Measurements from ENCODE around the gene CNBD2. TPM values are rescaled to one million over a fixed set of nuclear protein-coding genes. Genes with fewer than 3 reads are reported as not detected.
"Not testable (repeated sequence)": the region's sequence is repeated elsewhere in the genome, so short reads cannot be mapped to it uniquely, and the experiment has no call there.

Gene CNBD2
- total RNA-seq, 2 donors from 2014 or later = 8.0 to 23.4 TPM

DNA sequence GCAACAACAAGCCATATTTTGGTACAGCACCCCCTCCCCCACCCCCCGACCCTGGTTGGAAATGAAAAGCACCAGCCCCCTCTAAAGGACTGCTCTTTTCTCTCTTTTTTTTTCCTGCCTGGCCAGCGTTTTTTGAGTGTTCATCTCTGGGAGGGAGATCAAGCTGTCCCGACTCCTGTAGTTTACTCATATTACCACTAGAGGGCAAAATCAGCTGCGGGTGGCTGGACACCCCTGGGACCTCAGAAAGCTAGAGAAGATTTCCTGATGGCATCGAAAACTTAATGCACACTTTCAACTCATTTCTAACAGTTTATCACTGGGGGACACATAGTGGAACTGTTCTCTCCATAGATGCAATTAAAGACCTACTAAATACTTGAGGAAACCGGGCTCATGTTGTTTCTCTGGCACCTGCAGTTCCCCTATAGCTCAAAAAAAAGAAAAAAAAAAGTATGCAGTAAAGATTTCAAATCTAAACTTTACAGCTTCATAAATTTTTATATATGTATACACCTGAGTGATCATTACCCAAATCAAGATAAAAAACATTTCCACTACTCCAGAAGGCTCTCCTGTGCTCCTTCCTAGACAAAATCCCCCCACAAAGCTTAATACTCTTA is 24.4 kb downstream of the CNBD2 start:
- H3K27me3 ChIP-seq = no peaks in the 10 kb centered on the region
- H3K4me1 ChIP-seq = no peaks in the 10 kb centered on the region
- H3K9me3 ChIP-seq = no peaks in the 10 kb centered on the region
- DNase-seq (peak; percentile 36 to 59 (median 51)), ATAC-seq (peak; percentile 78)
- no peak for TF ChIP-seq POLR2A (IDR thresholded peaks at IDR 0.05)
- TF ChIP-seq, protein P1, sequence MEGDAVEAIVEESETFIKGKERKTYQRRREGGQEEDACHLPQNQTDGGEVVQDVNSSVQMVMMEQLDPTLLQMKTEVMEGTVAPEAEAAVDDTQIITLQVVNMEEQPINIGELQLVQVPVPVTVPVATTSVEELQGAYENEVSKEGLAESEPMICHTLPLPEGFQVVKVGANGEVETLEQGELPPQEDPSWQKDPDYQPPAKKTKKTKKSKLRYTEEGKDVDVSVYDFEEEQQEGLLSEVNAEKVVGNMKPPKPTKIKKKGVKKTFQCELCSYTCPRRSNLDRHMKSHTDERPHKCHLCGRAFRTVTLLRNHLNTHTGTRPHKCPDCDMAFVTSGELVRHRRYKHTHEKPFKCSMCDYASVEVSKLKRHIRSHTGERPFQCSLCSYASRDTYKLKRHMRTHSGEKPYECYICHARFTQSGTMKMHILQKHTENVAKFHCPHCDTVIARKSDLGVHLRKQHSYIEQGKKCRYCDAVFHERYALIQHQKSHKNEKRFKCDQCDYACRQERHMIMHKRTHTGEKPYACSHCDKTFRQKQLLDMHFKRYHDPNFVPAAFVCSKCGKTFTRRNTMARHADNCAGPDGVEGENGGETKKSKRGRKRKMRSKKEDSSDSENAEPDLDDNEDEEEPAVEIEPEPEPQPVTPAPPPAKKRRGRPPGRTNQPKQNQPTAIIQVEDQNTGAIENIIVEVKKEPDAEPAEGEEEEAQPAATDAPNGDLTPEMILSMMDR (IDR thresholded peaks at IDR 0.05) = peak; percentile 57 to 82 (median 76)
- intact Hi-C loops (cut with DNase I) = no loop called here
- H3K36me3 ChIP-seq (replicated peaks in 1 of 2; ENCODE audit: insufficient read depth in 1 of 2, low read depth in 2 of 2) = no peaks in the 10 kb centered on the region
- H3K4me3 ChIP-seq = no peak overlapping the region
- WGBS, 2 donors = 0 to 7% methylated on average over 6 of the region's 6 CpGs
- H3K27ac ChIP-seq = no peak overlapping the region

DNA sequence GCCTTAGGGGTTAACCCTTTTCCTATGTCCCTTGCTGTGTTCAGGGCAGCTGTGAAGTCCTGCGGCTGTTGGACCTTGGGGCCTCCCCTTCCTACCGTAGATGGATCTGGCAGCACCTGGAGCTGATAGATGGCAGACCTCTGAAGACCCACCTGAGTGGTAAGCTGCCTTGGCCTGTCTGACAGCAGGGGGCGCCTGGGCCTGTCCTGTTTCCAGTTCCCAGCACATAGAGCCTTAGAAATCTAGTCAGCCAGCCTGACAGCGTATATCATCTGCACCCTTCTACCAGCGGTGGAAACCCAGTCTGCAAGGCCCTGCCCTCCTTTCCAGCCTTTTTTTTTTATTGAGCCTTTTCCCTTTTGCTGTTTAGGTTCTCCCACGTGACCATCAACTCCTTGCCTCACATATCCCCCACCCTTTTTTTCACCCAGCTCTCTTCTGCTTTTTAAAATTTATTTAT is 26.6 kb downstream of the CNBD2 start:
- WGBS, 2 donors = 2% methylated on average over 6 of the region's 6 CpGs
- Histone ChIP-seq H3K36me3 (replicated peaks in 1 of 2; ENCODE audit: insufficient read depth in 1 of 2, low read depth in 2 of 2) (no peaks in the 10 kb centered on the region), H3K27me3 (no peaks in the 10 kb centered on the region), H3K4me1 (no peaks in the 10 kb centered on the region), H3K9me3 (no peaks in the 10 kb centered on the region), H3K27ac (no peak overlapping the region), H3K4me3 (no peak overlapping the region)
- DNase-seq (peak; percentile 85 to 93 (median 86)), ATAC-seq (peak; percentile 88)
- intact Hi-C loops (cut with DNase I) = loop anchor here (5.0 kb wide), 1 partner anchor 142 kb away; no protein-coding TSS in a partner anchor
- TF ChIP-seq, protein P1 (IDR thresholded peaks at IDR 0.05) = peak; percentile 83 to 90 (median 89)
- no peak for TF ChIP-seq POLR2A (IDR thresholded peaks at IDR 0.05)

DNA sequence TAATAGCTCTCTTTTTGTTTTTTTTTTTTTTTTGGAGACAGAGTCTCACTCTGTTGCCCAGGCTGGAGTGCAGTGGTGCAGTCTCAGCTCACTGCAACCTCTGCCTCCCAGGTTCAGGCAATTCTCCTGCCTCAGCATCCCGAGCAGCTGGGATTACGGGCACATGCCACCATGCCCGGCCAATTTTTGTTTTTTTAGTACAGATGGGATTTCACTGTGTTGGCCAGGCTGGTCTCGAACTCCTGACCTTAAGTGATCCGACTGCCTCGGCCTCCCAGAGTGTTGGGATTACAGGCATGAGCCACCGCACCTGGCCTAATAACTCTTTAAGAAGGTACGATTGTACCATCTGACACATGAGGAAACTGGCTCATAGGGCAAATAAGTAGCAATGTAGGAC is 28.1 kb downstream of the CNBD2 start:
- intact Hi-C loops (cut with DNase I) = loop anchor here (5.0 kb wide), 1 partner anchor 141 kb away; no protein-coding TSS in a partner anchor
- WGBS, 2 donors = 87 to 90% methylated on average over 8 of the region's 8 CpGs
- not testable (repeated sequence) for H3K27ac ChIP-seq; H3K4me1 ChIP-seq; H3K27me3 ChIP-seq; H3K9me3 ChIP-seq; DNase-seq; H3K36me3 ChIP-seq (replicated peaks in 1 of 2; ENCODE audit: insufficient read depth in 1 of 2, low read depth in 2 of 2); ATAC-seq; H3K4me3 ChIP-seq

DNA sequence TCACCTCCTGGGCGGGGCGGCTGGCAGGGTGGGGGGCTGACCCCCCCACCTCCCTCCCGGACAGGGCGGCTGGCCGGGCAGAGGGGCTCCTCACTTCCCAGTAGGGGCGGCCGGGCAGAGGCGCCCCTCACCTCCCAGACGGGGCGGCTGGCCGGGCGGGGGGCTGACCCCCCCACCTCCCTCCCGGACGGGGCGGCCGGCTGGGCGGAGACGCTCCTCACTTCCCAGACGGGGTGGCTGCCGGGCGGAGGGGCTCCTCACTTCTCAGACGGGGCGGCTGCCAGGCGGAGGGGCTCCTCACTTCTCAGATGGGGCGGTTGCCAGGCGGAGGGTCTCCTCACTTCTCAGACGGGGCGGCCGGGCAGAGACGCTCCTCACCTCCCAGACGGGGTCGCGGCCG is 32.9 kb downstream of the CNBD2 start:
- DNase-seq = not testable (repeated sequence)

DNA sequence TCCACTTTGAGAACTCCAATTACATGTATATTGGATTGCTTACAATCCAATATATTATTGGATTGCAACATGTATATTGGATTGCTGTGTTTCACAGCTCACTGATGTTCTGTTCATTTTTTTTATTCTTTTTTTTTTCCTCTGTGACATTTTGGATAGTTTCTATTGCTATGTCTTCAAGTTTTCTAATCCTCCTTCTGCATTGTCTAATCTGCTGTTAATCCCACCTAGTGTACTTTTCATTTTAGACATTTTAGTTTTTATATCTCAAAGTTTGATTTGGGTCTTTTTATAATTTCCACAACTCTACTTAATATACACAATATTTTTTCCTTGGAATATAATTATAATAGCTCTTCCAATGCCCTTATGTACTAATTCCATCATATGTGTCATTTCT is 34.5 kb downstream of the CNBD2 start:
- no peak for TF ChIP-seq POLR2A (IDR thresholded peaks at IDR 0.05)
- H3K27me3 ChIP-seq = no peaks in the 10 kb centered on the region
- intact Hi-C loops (cut with DNase I) = no loop called here
- no peak overlapping the region for H3K27ac ChIP-seq
- H3K4me3 ChIP-seq = no peak overlapping the region
- H3K36me3 ChIP-seq (replicated peaks in 1 of 2; ENCODE audit: insufficient read depth in 1 of 2, low read depth in 2 of 2) = no peaks in the 10 kb centered on the region
- DNase-seq (no peak), ATAC-seq (no peak)
- no peaks in the 10 kb centered on the region for H3K4me1 ChIP-seq
- H3K9me3 ChIP-seq = no peaks in the 10 kb centered on the region

More for the DNA sequence above, 32.9 kb downstream of the CNBD2 start:
- H3K36me3 ChIP-seq (replicated peaks in 1 of 2; ENCODE audit: insufficient read depth in 1 of 2, low read depth in 2 of 2); H3K27me3 ChIP-seq; H3K4me3 ChIP-seq; ATAC-seq; H3K4me1 ChIP-seq; H3K27ac ChIP-seq; intact Hi-C loops (cut with DNase I); H3K9me3 ChIP-seq: not testable (repeated sequence)
- WGBS, 2 donors = no CpG with 5 or more reads among the region's 34 CpGs

DNA sequence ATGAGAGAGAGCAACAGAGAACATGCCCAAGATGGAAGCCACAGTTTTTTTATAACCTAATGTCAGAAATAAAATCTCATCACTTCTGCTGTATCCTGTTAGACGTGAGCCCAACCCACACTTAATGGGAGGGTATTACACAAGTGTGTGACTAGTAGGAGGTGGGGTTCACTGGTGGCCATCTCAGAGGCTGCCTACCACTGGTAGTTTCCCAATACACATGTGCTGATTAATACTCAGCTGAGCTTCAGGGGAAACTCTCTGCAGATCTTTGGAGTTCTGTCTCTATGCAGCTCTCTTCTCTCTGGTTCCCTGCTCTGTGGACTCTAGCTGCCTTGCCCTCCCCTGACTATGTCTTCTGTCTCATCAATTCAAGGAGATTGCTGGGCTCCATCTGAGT is 35.7 kb downstream of the CNBD2 start:
- Histone ChIP-seq H3K27ac (no peak overlapping the region), H3K4me1 (no peaks in the 10 kb centered on the region), H3K9me3 (no peaks in the 10 kb centered on the region), H3K36me3 (replicated peaks in 1 of 2; ENCODE audit: insufficient read depth in 1 of 2, low read depth in 2 of 2) (no peaks in the 10 kb centered on the region), H3K27me3 (no peaks in the 10 kb centered on the region), H3K4me3 (no peak overlapping the region)
- no peak for TF ChIP-seq POLR2A (IDR thresholded peaks at IDR 0.05)
- TF ChIP-seq, protein P1 (IDR thresholded peaks at IDR 0.05) = no peak
- ATAC-seq = no peak
- WGBS, 2 donors = 74 to 83% methylated on average over 1 of the region's 1 CpG
- intact Hi-C loops (cut with DNase I) = no loop called here
- DNase-seq = no peak
